HepG2 (cell line): ENCODE measurements around the gene RBPMS2. TPM values are rescaled to one million over a fixed set of nuclear protein-coding genes. Genes with fewer than 3 reads are reported as not detected.

ENCODE experiments used
- ATAC-seq: fragments of 200-7000 bp; cut with Tn5 transposase; 3 replicates; pipeline ENCODE4 v1.9.1; 2020; ENCODE audit warnings: mild to moderate bottlenecking, moderate library complexity
- BruUV-seq: library from RNA; stranded (reverse); fragments of 400-500 nt; replicated peaks from 2 replicates; lab custom pipeline; 2021; lab: Mats Ljungman, UMichigan
- CTCF ChIA-PET: fragments of 300-600 bp; formaldehyde crosslinking; extraction: SDS; loops from one replicate; lab custom pipeline; 2021; ENCODE audit warnings: low total read pairs, inconsistent platforms, low intra/inter-chr PET ratio; lab: Yijun Ruan, JAX
- POLR2A ChIA-PET: fragments of 350-600 bp; sonication (Branson Sonifier 250); formaldehyde crosslinking; loops from one replicate; lab custom pipeline; 2020; ENCODE audit warnings: antibody characterized with exemption, inconsistent platforms; lab: Yijun Ruan, JAX
- DNase-seq: peaks from one replicate; pipeline ENCODE4 v3.0.0-alpha.2; 2015; ENCODE audit warnings: low spot score
- FAIRE-seq: peaks from 3 replicates; lab custom pipeline; 2011; peaks lifted over from hg19 to GRCh38; lab: Jason Lieb, UNC
- H2AFZ ChIP-seq: one replicate; pipeline ENCODE4 v1.6.1; 2011; ENCODE audit warnings: low read length, inconsistent platforms
- H3K27ac ChIP-seq: fragments of 300-600 bp; 3 replicates; pipeline ENCODE4 v1.8.0; 2011; ENCODE audit warnings: mixed run types, mild to moderate bottlenecking, mixed read lengths, low read length, inconsistent platforms; ENCODE audit not compliant: insufficient read depth; ENCODE audit errors: extremely low read length
- H3K27me3 ChIP-seq, 2 experiments: fragments of 200-600 bp in 1 of 2; 2 replicates in 1 of 2; 3 replicates in 1 of 2; pipeline versions ENCODE4 v1.6.0 to v1.8.0; 2011; ENCODE audit warnings: low read length in 2 of 2, mild to moderate bottlenecking in 2 of 2, moderate library complexity in 2 of 2, inconsistent platforms in 1 of 2; ENCODE audit not compliant: insufficient read depth in 2 of 2, control insufficient read depth in 1 of 2
- H3K36me3 ChIP-seq, 2 experiments: fragments of 200-600 bp in 1 of 2; replicated peaks in 1 of 2; 2 replicates in 1 of 2; 3 replicates in 1 of 2; pipeline versions ENCODE4 v1.5.1 to v1.8.0; 2011; ENCODE audit warnings: low read length in 2 of 2, inconsistent platforms in 1 of 2; ENCODE audit not compliant: insufficient read depth in 2 of 2, control insufficient read depth in 1 of 2
- H3K4me1 ChIP-seq: 2 replicates; pipeline ENCODE4 v1.5.1; 2012; ENCODE audit warnings: low read length, inconsistent platforms; ENCODE audit not compliant: insufficient read depth
- H3K4me2 ChIP-seq: 2 replicates; pipeline ENCODE4 v1.6.0; 2011; ENCODE audit warnings: low read depth, low read length, inconsistent platforms
- H3K4me3 ChIP-seq, 3 experiments: fragments of 200-600 bp in 1 of 3; sonication (generic), shearing (Covaris generic) in 1 of 3; replicated peaks in 1 of 3; 2 replicates each; pipeline ENCODE4 v1.5.1; 2011 to 2016; ENCODE audit warnings: low read length in 3 of 3, inconsistent platforms in 2 of 3, low read depth in 2 of 3, mild to moderate bottlenecking in 2 of 3, control low read depth in 1 of 3, mixed read lengths in 1 of 3; ENCODE audit not compliant: insufficient read depth in 1 of 3
- H3K79me2 ChIP-seq: one replicate; pipeline ENCODE4 v1.6.1; 2011; ENCODE audit warnings: low read length, inconsistent platforms; ENCODE audit not compliant: insufficient read depth
- H3K9ac ChIP-seq: 2 replicates; pipeline ENCODE4 v1.6.0; 2011; ENCODE audit warnings: mild to moderate bottlenecking, low read depth, low read length, inconsistent platforms; ENCODE audit not compliant: insufficient read depth
- H3K9me3 ChIP-seq: 2 replicates; pipeline ENCODE4 v1.5.1; 2012; ENCODE audit warnings: mild to moderate bottlenecking, low read length
- H4K20me1 ChIP-seq: 2 replicates; pipeline ENCODE4 v1.6.0; 2011; ENCODE audit warnings: inconsistent platforms, mild to moderate bottlenecking, low read length, moderate library complexity; ENCODE audit not compliant: insufficient read depth
- RXRB ChIP-seq: IDR thresholded peaks from 2 replicates; pipeline ENCODE4 v1.6.1; 2016; ENCODE audit warnings: borderline replicate concordance, missing genetic modification reagents, missing compliant biosample characterization
- ZFP41 ChIP-seq: sonication (generic); formaldehyde crosslinking; IDR thresholded peaks from 2 replicates; pipeline ENCODE4 v1.4.0; 2020; ENCODE audit warnings: mild to moderate bottlenecking, missing genetic modification reagents, borderline replicate concordance
- ZNF350 ChIP-seq: sonication (generic); formaldehyde crosslinking; IDR thresholded peaks from 2 replicates; pipeline ENCODE4 v1.4.0; 2020; ENCODE audit warnings: mild to moderate bottlenecking, low read depth, missing genetic modification reagents, borderline replicate concordance
- ZNF598 ChIP-seq: sonication (generic); formaldehyde crosslinking; IDR thresholded peaks from 2 replicates; pipeline ENCODE4 v1.5.1; 2020; ENCODE audit warnings: mild to moderate bottlenecking, missing genetic modification reagents, borderline replicate concordance
- ZNF746 ChIP-seq: sonication (generic); formaldehyde crosslinking; IDR thresholded peaks from 2 replicates; pipeline ENCODE4 v1.8.0; 2022; ENCODE audit warnings: mild to moderate bottlenecking, missing genetic modification reagents
- WGBS: methylation state at CpG from one replicate; pipeline ENCODE4 v1.1.6; 2017; ENCODE audit warnings: low lambda C conversion rate; 5-methylcytosine and 5-hydroxymethylcytosine counted together
- in situ Hi-C: cut with HindIII; loops from 2 replicates; pipeline ENCODE4 v1.10.0; 2017; ENCODE audit warnings: low pct_unique_long_range_greater_than_20kb; ENCODE audit not compliant: extremely low pct_ligation_motif_present
- intact Hi-C: fragments of 100-400 bp; cut with micrococcal nuclease; formaldehyde crosslinking; loops from one replicate; pipeline ENCODE4 v1.10.0; 2022; ENCODE audit not compliant: unreplicated experiment
- polyA plus RNA-seq, 8 experiments: library from polyadenylated mRNA; depleted of rRNA in 3 of 8; stranded (reverse) in 7 of 8; unstranded in 1 of 8; fragments of >200 nt; fragmentation: Illumina TruSeq in 4 of 8; extraction: Trizol in 4 of 8; gene quantifications; 2 replicates each; pipeline versions ENCODE4 v1.2.1 to v1.2.3, GENCODE V29; 2011 to 2016; ENCODE audit warnings: low read depth in 4 of 8, missing spikeins in 1 of 8, mixed read lengths in 1 of 8; ENCODE audit not compliant: insufficient read depth in 1 of 8
- total RNA-seq, 5 experiments: library from RNA; depleted of rRNA; stranded (reverse); fragments of >200 nt; fragmentation: Illumina TruSeq; extraction: Trizol; gene quantifications; 2 replicates each; pipeline ENCODE4 v1.2.3, GENCODE V29; 2016; ENCODE audit warnings: low read depth in 1 of 5
- TF ChIP-seq, protein P1 (sequence below): sonication (generic); formaldehyde crosslinking; IDR thresholded peaks from 2 replicates; pipeline ENCODE4 v1.5.1; 2020; ENCODE audit warnings: mild to moderate bottlenecking, moderate library complexity, missing genetic modification reagents
- TF ChIP-seq, protein P2 (sequence below): sonication (generic); formaldehyde crosslinking; IDR thresholded peaks from 2 replicates; pipeline ENCODE4 v1.9.0; 2022; ENCODE audit warnings: missing genetic modification reagents, mild to moderate bottlenecking, borderline replicate concordance
- TF ChIP-seq, protein P3 (sequence below): sonication (generic); formaldehyde crosslinking; IDR thresholded peaks from 2 replicates; pipeline ENCODE4 v1.4.0; 2020; ENCODE audit warnings: missing genetic modification reagents
- TF ChIP-seq, protein P4 (sequence below): sonication (generic); formaldehyde crosslinking; IDR thresholded peaks from 2 replicates; pipeline ENCODE4 v1.4.0; 2020; ENCODE audit warnings: low read depth, mild to moderate bottlenecking, missing genetic modification reagents
- TF ChIP-seq, protein P5 (sequence below): sonication (generic); formaldehyde crosslinking; IDR thresholded peaks from 2 replicates; pipeline ENCODE4 v1.8.0; 2022; ENCODE audit warnings: mild to moderate bottlenecking, missing genetic modification reagents, moderate library complexity

The RBPMS2 gene
- total and polyA plus RNA-seq, 2 of the 13 experiments (the other 11 are each of a cell fraction or from before 2014, with no cell fraction given) = 0.08 TPM; not detected in 1

DNA sequence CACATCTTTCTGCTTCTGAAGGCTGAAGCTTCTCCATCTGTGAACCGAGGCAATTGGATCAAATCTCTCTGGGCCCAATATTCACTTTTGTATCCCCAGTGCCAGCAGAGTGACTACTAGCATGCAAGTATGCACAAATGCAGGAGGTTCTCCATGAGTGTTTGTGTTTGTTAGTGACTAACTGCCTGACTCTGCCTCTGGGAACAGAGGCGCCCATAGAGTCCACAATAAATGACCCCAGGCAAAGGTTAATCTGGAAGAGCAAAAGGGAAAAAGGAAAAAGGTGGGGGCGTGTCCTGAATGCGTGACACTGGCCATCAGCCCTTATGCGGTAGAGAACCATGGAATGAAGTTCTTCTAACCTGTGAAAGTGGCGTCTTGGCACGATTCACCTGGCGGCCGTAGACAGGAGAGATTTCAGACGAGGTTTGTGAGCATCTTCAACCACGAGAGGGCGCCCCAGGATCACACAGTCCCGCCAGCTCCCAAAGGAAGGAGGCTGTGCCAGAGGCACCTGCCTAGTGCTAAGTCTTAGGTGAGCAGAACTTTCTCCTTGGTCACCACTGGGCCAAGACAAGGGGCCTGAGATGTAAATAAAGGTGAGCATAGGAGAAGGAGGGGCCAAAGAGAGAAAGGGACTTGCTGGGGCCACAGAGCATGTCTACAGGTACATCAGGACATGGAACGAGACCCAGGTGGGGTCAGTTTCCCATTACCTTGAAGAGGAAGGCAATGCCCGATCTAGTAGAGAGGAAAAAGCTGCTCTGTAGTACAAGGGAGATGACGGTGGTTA lies 44.2 kb downstream of the RBPMS2 start (continued):
- TF ChIP-seq, protein P1, sequence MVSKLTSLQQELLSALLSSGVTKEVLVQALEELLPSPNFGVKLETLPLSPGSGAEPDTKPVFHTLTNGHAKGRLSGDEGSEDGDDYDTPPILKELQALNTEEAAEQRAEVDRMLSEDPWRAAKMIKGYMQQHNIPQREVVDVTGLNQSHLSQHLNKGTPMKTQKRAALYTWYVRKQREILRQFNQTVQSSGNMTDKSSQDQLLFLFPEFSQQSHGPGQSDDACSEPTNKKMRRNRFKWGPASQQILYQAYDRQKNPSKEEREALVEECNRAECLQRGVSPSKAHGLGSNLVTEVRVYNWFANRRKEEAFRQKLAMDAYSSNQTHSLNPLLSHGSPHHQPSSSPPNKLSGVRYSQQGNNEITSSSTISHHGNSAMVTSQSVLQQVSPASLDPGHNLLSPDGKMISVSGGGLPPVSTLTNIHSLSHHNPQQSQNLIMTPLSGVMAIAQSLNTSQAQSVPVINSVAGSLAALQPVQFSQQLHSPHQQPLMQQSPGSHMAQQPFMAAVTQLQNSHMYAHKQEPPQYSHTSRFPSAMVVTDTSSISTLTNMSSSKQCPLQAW (CRISPR knock-in tag) = 0 out of 2 replicates have a peak, but pooled peaks have one; percentile 33
- no peak for TF ChIP-seq ZFP41 (CRISPR knock-in tag)
- TF ChIP-seq, protein P2, sequence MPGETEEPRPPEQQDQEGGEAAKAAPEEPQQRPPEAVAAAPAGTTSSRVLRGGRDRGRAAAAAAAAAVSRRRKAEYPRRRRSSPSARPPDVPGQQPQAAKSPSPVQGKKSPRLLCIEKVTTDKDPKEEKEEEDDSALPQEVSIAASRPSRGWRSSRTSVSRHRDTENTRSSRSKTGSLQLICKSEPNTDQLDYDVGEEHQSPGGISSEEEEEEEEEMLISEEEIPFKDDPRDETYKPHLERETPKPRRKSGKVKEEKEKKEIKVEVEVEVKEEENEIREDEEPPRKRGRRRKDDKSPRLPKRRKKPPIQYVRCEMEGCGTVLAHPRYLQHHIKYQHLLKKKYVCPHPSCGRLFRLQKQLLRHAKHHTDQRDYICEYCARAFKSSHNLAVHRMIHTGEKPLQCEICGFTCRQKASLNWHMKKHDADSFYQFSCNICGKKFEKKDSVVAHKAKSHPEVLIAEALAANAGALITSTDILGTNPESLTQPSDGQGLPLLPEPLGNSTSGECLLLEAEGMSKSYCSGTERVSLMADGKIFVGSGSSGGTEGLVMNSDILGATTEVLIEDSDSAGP (CRISPR knock-in tag) = 0 out of 2 replicates have a peak, but pooled peaks have one; percentile 41
- peak; percentile 31; the same call in 1 of the 2 replicates for TF ChIP-seq RXRB
- TF ChIP-seq ZNF350 = 0 out of 2 replicates have a peak, but pooled peaks have one; percentile 52
- TF ChIP-seq ZNF598 (CRISPR knock-in tag) = 0 out of 2 replicates have a peak, but pooled peaks have one; percentile 38
- TF ChIP-seq ZNF746 = no peak
- TF ChIP-seq, all 625 proteins: peak for 24

DNA sequence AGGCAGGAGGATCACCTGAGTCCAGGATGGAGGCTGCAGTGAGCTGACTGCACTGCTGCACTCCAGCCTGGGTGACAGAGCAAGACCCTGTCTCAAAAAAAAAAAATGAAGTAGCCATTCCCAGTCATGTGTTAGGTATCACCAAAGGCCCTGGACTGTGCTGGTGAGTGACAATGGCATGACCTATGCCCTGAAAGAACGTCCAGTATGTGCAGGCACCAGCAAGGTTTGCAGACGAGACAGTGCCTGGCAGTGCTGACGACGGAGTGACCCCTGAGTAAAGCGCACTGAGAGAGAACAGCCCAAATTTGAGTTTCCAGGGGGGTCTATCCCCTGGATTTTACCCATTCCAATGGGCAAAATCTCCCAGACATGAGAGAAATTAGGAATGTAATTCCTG lies 45.2 kb downstream of the RBPMS2 start:
- Histone ChIP-seq H3K4me1 (peaks cover 33% of the 10 kb centered on the region), H4K20me1 (peaks cover 7% of the 10 kb centered on the region; the same call in 1 of the 2 replicates), H3K36me3 (no peaks in the 10 kb centered on the region), H3K9ac (no peak overlapping the region), H3K79me2 (no peaks in the 10 kb centered on the region), H3K9me3 (no peaks in the 10 kb centered on the region), H2AFZ (no peak overlapping the region), H3K4me3 (no peak overlapping the region), H3K27ac (no peak overlapping the region), H3K27me3 (peaks cover 0 to 8% of the 10 kb centered on the region in 2 experiments; a peak in 1 of 5 replicates), H3K4me2 (no peak overlapping the region)
- DNase-seq = no peak
- CTCF ChIA-PET = interaction anchor here (1.5 to 2.9 kb wide), 3 partner anchors 79 to 303 kb away, joined by 6 to 46 read pairs (median 20); no protein-coding TSS in a partner anchor
- 3% methylated on average over 4 of the region's 5 CpGs for WGBS
- POLR2A ChIA-PET = no interaction called here
- no peak for ATAC-seq
- no TSS peak for BruUV-seq
- in situ Hi-C loops = loop anchor here (5.0 kb wide), 1 partner anchor 82 kb away; no protein-coding TSS in a partner anchor
- intact Hi-C loops = loop anchor here (5.0 kb wide), 1 partner anchor 162 kb away; no protein-coding TSS in a partner anchor
- no peak for FAIRE-seq
- TF ChIP-seq, protein P3, sequence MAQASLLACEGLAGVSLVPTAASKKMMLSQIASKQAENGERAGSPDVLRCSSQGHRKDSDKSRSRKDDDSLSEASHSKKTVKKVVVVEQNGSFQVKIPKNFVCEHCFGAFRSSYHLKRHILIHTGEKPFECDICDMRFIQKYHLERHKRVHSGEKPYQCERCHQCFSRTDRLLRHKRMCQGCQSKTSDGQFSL (CRISPR knock-in tag) = no peak
- TF ChIP-seq, protein P4, sequence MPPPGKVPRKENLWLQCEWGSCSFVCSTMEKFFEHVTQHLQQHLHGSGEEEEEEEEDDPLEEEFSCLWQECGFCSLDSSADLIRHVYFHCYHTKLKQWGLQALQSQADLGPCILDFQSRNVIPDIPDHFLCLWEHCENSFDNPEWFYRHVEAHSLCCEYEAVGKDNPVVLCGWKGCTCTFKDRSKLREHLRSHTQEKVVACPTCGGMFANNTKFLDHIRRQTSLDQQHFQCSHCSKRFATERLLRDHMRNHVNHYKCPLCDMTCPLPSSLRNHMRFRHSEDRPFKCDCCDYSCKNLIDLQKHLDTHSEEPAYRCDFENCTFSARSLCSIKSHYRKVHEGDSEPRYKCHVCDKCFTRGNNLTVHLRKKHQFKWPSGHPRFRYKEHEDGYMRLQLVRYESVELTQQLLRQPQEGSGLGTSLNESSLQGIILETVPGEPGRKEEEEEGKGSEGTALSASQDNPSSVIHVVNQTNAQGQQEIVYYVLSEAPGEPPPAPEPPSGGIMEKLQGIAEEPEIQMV (CRISPR knock-in tag) = no peak
- TF ChIP-seq, protein P5, sequence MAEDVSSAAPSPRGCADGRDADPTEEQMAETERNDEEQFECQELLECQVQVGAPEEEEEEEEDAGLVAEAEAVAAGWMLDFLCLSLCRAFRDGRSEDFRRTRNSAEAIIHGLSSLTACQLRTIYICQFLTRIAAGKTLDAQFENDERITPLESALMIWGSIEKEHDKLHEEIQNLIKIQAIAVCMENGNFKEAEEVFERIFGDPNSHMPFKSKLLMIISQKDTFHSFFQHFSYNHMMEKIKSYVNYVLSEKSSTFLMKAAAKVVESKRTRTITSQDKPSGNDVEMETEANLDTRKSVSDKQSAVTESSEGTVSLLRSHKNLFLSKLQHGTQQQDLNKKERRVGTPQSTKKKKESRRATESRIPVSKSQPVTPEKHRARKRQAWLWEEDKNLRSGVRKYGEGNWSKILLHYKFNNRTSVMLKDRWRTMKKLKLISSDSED (CRISPR knock-in tag) = no peak
